ENCODE data around the gene ADARB2.

Gene ADARB2

DNA sequence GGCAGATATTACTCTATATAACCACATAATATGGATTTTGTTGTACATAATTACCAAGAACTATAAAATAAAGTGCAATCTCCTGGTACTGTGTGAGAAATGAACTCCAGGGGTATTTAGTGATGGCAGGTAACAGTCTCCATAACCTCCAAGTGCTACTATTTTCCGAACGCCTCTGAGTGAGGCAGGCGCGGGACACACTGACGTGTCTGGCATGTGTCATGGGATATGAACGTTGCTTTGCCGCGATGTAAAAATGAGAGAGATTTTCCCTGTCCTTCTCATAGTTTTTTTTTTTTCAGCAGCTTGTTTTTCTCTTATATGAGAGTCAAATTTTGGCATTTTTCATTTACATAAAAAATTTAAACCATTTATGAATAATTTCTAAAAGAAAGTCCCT, 3.6 kb downstream of the ADARB2 start:
- ChIA-PET CTCF (interaction anchor here (1.1 kb wide), 1 partner anchor 17 kb away, joined by 3 read pairs; no protein-coding TSS in a partner anchor), POLR2A (no interaction called here)
- TF ChIP-seq BHLHE40 (IDR thresholded peaks at IDR 0.05; ENCODE audit: borderline replicate concordance) (no peak), SUZ12 (IDR thresholded peaks at IDR 0.05) (no peak), FOXK2 (IDR thresholded peaks at IDR 0.05) (no peak), ARNT (IDR thresholded peaks at IDR 0.05) (no peak), NFRKB (IDR thresholded peaks at IDR 0.05) (no peak), LEF1 (IDR thresholded peaks at IDR 0.05; ENCODE audit: borderline replicate concordance) (no peak), CTBP1 (IDR thresholded peaks at IDR 0.05; ENCODE audit: borderline replicate concordance) (no peak), FOXA1 (IDR thresholded peaks at IDR 0.05) (no peak), FOXM1 (IDR thresholded peaks at IDR 0.05; ENCODE audit: borderline replicate concordance) (no peak), L3MBTL2 (conservative IDR thresholded peaks at IDR 0.05) (no peak)
- DNase-seq (ENCODE audit: extremely low spot score), result no peak

DNA sequence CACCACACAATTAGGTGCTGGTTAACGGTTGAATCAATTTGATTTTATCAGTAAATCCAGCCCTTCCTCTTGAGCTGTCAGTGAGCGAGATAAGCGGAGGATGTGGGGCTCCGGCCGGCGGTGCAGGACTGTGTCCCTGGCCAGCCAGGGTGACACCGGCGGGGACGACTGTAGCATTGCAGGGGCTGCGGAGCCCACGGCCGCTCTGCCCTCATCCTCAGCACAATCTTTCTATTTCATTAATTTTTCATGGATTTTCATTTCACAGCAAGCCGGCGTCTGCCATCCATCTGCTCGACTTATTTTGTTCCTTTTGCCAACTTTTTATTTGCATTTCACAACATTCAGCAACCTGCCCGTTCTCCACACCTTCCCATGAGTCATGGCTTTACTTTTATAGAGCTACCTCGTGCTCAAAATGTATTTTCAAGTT, 4.7 kb downstream of the ADARB2 start:
- ChIA-PET POLR2A (no interaction called here), CTCF (no interaction called here)
- TF ChIP-seq ARNT (IDR thresholded peaks at IDR 0.05), result no peak
- TF ChIP-seq L3MBTL2 (conservative IDR thresholded peaks at IDR 0.05), result no peak
- TF ChIP-seq ZNF384 (IDR thresholded peaks at IDR 0.05), result no peak
- TF ChIP-seq SUZ12 (IDR thresholded peaks at IDR 0.05), result no peak
- no peak for TF ChIP-seq TARDBP (IDR thresholded peaks at IDR 0.05)
- no peak for TF ChIP-seq NFRKB (IDR thresholded peaks at IDR 0.05)
- TF ChIP-seq HDGF (IDR thresholded peaks at IDR 0.05; ENCODE audit: borderline replicate concordance), result no peak
- TF ChIP-seq ELF4 (IDR thresholded peaks at IDR 0.05), result no peak
- TF ChIP-seq FOXK2 (IDR thresholded peaks at IDR 0.05), result no peak
- no peak for TF ChIP-seq FOXM1 (IDR thresholded peaks at IDR 0.05; ENCODE audit: borderline replicate concordance)
- TF ChIP-seq SP1 (IDR thresholded peaks at IDR 0.05), result no peak
- TF ChIP-seq CTBP1 (IDR thresholded peaks at IDR 0.05; ENCODE audit: borderline replicate concordance), result no peak
- no peak for TF ChIP-seq FOXA1 (IDR thresholded peaks at IDR 0.05)
- TF ChIP-seq BHLHE40 (IDR thresholded peaks at IDR 0.05; ENCODE audit: borderline replicate concordance), result no peak
- TF ChIP-seq, protein P1, sequence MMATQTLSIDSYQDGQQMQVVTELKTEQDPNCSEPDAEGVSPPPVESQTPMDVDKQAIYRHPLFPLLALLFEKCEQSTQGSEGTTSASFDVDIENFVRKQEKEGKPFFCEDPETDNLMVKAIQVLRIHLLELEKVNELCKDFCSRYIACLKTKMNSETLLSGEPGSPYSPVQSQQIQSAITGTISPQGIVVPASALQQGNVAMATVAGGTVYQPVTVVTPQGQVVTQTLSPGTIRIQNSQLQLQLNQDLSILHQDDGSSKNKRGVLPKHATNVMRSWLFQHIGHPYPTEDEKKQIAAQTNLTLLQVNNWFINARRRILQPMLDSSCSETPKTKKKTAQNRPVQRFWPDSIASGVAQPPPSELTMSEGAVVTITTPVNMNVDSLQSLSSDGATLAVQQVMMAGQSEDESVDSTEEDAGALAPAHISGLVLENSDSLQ (IDR thresholded peaks at IDR 0.05), result no peak
- no peak for TF ChIP-seq LEF1 (IDR thresholded peaks at IDR 0.05; ENCODE audit: borderline replicate concordance)
- no peak for DNase-seq (ENCODE audit: extremely low spot score)

DNA sequence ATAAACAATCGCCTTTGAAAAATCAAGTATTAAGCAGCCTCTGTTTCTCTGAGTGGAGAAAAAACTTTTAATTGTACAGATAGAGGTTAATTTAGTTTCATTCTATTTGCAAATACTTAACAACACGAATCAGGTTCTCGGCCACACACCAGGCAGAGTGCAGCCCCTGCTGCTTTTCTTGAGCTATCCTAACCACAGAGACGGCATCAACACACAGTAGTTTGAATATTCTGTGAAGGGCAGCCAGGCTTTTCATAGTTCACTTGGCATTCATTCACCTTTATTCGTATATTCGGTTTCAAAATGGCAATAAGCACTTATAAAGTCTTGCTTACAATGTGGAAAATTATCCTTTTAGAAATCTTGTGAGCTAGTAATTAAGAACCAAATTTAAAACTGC, 5.7 kb downstream of the ADARB2 start:
- DNase-seq (ENCODE audit: extremely low spot score), result no peak
- ChIA-PET CTCF (interaction anchor here (0.6 kb wide), 1 partner anchor 65 kb away, joined by 3 read pairs; no protein-coding TSS in a partner anchor), POLR2A (no interaction called here)
- no peak for TF ChIP-seq FOXA1 (IDR thresholded peaks at IDR 0.05)
- TF ChIP-seq, protein P1 (IDR thresholded peaks at IDR 0.05), result no peak
- no peak for TF ChIP-seq SP1 (IDR thresholded peaks at IDR 0.05)
- no peak for TF ChIP-seq FOXM1 (IDR thresholded peaks at IDR 0.05; ENCODE audit: borderline replicate concordance)
- TF ChIP-seq LEF1 (IDR thresholded peaks at IDR 0.05; ENCODE audit: borderline replicate concordance), result no peak
- no peak for TF ChIP-seq HDGF (IDR thresholded peaks at IDR 0.05; ENCODE audit: borderline replicate concordance)
- no peak for TF ChIP-seq ZNF384 (IDR thresholded peaks at IDR 0.05)
- TF ChIP-seq BHLHE40 (IDR thresholded peaks at IDR 0.05; ENCODE audit: borderline replicate concordance), result no peak
- TF ChIP-seq L3MBTL2 (conservative IDR thresholded peaks at IDR 0.05), result no peak
- TF ChIP-seq ELF4 (IDR thresholded peaks at IDR 0.05), result no peak
- no peak for TF ChIP-seq CTBP1 (IDR thresholded peaks at IDR 0.05; ENCODE audit: borderline replicate concordance)
- no peak for TF ChIP-seq ARNT (IDR thresholded peaks at IDR 0.05)
- TF ChIP-seq SUZ12 (IDR thresholded peaks at IDR 0.05), result no peak
- no peak for TF ChIP-seq NFRKB (IDR thresholded peaks at IDR 0.05)

DNA sequence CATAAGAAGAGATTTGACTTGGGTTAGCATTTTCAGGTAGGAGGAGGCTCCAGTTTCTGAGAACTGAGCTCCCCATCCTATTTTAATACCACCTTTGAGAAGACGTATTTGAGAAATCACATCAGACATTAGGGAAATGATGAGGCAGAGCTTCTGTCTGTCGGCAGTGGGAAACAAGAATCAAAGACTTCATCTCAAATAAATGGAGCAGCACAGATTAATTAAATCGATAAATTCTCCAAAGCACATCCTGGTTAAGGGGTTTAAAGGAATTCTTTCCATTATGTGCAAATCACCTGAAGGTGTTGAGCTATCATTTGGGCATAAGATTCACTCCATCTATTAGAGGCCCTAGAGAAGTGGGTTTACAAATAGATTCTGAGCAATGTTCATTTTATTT, 7.6 kb downstream of the ADARB2 start:
- DNase-seq (ENCODE audit: extremely low spot score), result no peak
- ChIA-PET CTCF (interaction anchor here (2.4 kb wide), 1 partner anchor 14 kb away, joined by 7 read pairs; no protein-coding TSS in a partner anchor), POLR2A (no interaction called here)
- TF ChIP-seq ZNF384 (IDR thresholded peaks at IDR 0.05) (no peak), HDGF (IDR thresholded peaks at IDR 0.05; ENCODE audit: borderline replicate concordance) (no peak), FOXK2 (IDR thresholded peaks at IDR 0.05) (no peak), L3MBTL2 (conservative IDR thresholded peaks at IDR 0.05) (no peak), ARNT (IDR thresholded peaks at IDR 0.05) (no peak), NFRKB (IDR thresholded peaks at IDR 0.05) (no peak), BHLHE40 (IDR thresholded peaks at IDR 0.05; ENCODE audit: borderline replicate concordance) (no peak), FOXM1 (IDR thresholded peaks at IDR 0.05; ENCODE audit: borderline replicate concordance) (no peak), ELF4 (IDR thresholded peaks at IDR 0.05) (no peak)

DNA sequence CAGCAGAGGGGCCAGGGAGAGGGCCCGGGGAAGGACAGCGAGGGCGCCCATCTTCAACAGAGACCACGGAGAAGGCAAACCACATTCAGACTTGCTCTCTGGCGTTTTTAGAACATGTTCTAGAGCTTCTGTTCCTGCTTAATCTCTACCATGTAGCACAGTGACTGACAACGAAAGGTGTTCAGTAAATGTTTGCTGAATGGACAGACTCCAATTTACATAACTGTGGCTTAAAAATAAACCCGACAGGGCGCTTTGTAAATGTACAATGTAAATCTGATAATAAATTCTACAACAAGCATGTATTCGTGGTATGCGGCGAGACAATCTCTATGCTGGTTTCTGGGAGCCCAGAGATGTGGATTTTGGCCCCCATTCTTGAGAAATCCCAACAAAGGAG, 10.5 kb downstream of the ADARB2 start:
- TF ChIP-seq FOXM1 (IDR thresholded peaks at IDR 0.05; ENCODE audit: borderline replicate concordance) (no peak), TARDBP (IDR thresholded peaks at IDR 0.05) (no peak), ELF4 (IDR thresholded peaks at IDR 0.05) (no peak), FOXA1 (IDR thresholded peaks at IDR 0.05) (no peak), SUZ12 (IDR thresholded peaks at IDR 0.05) (no peak), NFRKB (IDR thresholded peaks at IDR 0.05) (no peak), FOXK2 (IDR thresholded peaks at IDR 0.05) (no peak), BHLHE40 (IDR thresholded peaks at IDR 0.05; ENCODE audit: borderline replicate concordance) (no peak), SP1 (IDR thresholded peaks at IDR 0.05) (no peak), LEF1 (IDR thresholded peaks at IDR 0.05; ENCODE audit: borderline replicate concordance) (no peak), HDGF (IDR thresholded peaks at IDR 0.05; ENCODE audit: borderline replicate concordance) (no peak), ARNT (IDR thresholded peaks at IDR 0.05) (no peak), L3MBTL2 (conservative IDR thresholded peaks at IDR 0.05) (no peak), CTBP1 (IDR thresholded peaks at IDR 0.05; ENCODE audit: borderline replicate concordance) (no peak), ZNF384 (IDR thresholded peaks at IDR 0.05) (no peak)
- TF ChIP-seq, protein P1 (IDR thresholded peaks at IDR 0.05), result no peak
- POLR2A ChIA-PET, result no interaction called here
- CTCF ChIA-PET, result no interaction called here
- no peak for DNase-seq (ENCODE audit: extremely low spot score)

DNA sequence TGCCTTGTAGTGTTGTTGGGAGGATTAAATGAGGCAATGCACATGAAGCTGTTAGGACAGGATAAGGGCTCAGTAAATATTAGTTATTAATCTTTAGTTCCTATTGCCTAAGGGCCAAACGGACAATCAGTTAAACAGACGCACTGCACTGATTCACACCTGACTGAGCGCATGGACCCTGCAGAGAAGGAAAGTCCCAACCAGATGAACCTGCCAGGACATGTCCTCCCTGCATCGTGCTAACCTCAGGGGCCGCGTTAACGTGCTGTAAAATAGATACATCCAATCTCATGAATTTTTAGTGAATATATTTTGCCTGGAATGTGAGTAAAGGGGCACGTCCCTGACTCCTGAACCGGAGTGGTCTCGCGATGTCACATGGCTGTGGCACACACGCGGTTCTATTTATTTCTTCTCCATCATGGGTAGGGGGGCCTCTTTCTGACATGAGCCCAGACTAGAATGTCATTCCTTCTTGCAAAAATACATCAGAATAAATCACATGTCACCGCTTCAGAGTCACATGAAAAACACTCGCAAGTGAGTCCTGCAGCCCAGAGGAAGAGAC, 12.3 kb downstream of the ADARB2 start:
- no peak for DNase-seq (ENCODE audit: extremely low spot score)
- POLR2A ChIA-PET, result no interaction called here
- CTCF ChIA-PET, result no interaction called here
- TF ChIP-seq SUZ12 (IDR thresholded peaks at IDR 0.05) (no peak), FOXK2 (IDR thresholded peaks at IDR 0.05) (no peak), SP1 (IDR thresholded peaks at IDR 0.05) (no peak), TARDBP (IDR thresholded peaks at IDR 0.05) (no peak), ARNT (IDR thresholded peaks at IDR 0.05) (no peak), FOXA1 (IDR thresholded peaks at IDR 0.05) (no peak), NFRKB (IDR thresholded peaks at IDR 0.05) (no peak), HDGF (IDR thresholded peaks at IDR 0.05; ENCODE audit: borderline replicate concordance) (no peak), BHLHE40 (IDR thresholded peaks at IDR 0.05; ENCODE audit: borderline replicate concordance) (no peak), LEF1 (IDR thresholded peaks at IDR 0.05; ENCODE audit: borderline replicate concordance) (no peak), CTBP1 (IDR thresholded peaks at IDR 0.05; ENCODE audit: borderline replicate concordance) (no peak), ELF4 (IDR thresholded peaks at IDR 0.05) (no peak), ZNF384 (IDR thresholded peaks at IDR 0.05) (no peak), FOXM1 (IDR thresholded peaks at IDR 0.05; ENCODE audit: borderline replicate concordance) (no peak), L3MBTL2 (conservative IDR thresholded peaks at IDR 0.05) (no peak)
- TF ChIP-seq, protein P1 (IDR thresholded peaks at IDR 0.05), result no peak

All from HEK293T (cell line).